ENCODE measurements around the gene TENT5A.

Gene TENT5A

DNA sequence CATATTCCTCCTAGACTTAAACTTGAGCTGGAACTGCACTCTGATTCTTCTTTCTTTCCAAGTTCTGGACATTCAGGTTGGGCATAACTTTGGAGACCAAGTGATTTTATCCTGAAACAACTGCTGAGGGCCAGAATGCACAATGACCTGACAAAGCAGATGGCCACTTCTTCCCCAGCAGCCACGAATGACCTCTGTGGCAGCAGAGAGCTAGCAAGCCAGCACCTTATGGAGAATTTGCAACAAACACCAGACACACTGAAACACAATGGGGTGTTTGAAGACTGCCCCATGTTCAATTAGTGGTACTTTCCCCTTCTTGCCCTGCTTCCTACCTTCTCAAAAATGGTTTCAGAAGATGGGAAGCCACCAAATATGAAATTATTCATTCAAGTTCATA is 4.2 kb upstream of the TENT5A start:
- ChIA-PET POLR2A (no interaction called here), CTCF (interaction anchor here (0.8 kb wide), 2 partner anchors 241 to 314 kb away, joined by 3 to 5 read pairs; no protein-coding TSS in a partner anchor)
- no peak for DNase-seq (ENCODE audit: low read depth, low spot score)
- H3K4me3 ChIP-seq (ENCODE audit: low read depth, low read length), result no peak overlapping the region
- no peak for TF ChIP-seq CTCF (IDR thresholded peaks at IDR 0.05; ENCODE audit: insufficient read depth, low read length, missing control alignments)

DNA sequence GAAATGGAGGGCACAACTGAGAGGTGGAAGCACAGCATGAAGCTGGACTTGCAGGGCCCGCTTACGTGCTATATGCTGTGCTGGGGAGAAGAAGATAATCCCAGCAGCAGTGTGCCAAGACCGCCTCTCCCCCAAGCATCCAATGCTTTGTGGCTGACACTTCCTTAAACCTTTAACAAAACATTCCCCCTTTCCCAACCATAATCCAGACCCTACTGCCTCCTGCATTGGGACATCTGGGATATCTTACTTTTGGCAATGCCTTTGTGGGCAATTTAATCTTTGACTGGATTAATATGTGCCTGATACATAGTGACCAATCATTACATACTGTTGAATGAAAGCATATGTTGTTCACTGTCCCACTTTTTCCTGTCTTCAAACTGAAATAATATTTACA is 3.1 kb upstream of the TENT5A start:
- POLR2A ChIA-PET, result interaction anchor here (1.2 kb wide), 1 partner anchor 389 kb away, joined by 3 read pairs; no protein-coding TSS in a partner anchor
- TF ChIP-seq CTCF (IDR thresholded peaks at IDR 0.05; ENCODE audit: insufficient read depth, low read length, missing control alignments), result no peak

GRCh38 chr6:81754906-81755305 is 2.4 kb upstream of the TENT5A start:
- no peak overlapping the region for H3K4me3 ChIP-seq (ENCODE audit: low read depth, low read length)
- DNase-seq (ENCODE audit: low read depth, low spot score), result no peak
- no peak for TF ChIP-seq CTCF (IDR thresholded peaks at IDR 0.05; ENCODE audit: insufficient read depth, low read length, missing control alignments)
- ChIA-PET POLR2A (interaction anchor here (1.2 kb wide), 1 partner anchor 389 kb away, joined by 3 read pairs; no protein-coding TSS in a partner anchor), CTCF (interaction anchor here (0.9 to 3.8 kb wide), 5 partner anchors 8 to 423 kb away, joined by 3 to 20 read pairs (median 16); no protein-coding TSS in a partner anchor)

More for the DNA sequence above, 3.1 kb upstream of the TENT5A start:
- no peak for DNase-seq (ENCODE audit: low read depth, low spot score)
- H3K4me3 ChIP-seq (ENCODE audit: low read depth, low read length), result no peak overlapping the region
- CTCF ChIA-PET, result interaction anchor here (0.5 kb wide), 1 partner anchor 636 kb away, joined by 3 read pairs; no protein-coding TSS in a partner anchor

GRCh38 chr6:81753711-81754577 is 1.5 kb upstream of the TENT5A start:
- no peak for DNase-seq (ENCODE audit: low read depth, low spot score)
- peak; percentile 87 for TF ChIP-seq CTCF (IDR thresholded peaks at IDR 0.05; ENCODE audit: insufficient read depth, low read length, missing control alignments)
- POLR2A ChIA-PET, result interaction anchor here (0.7 to 3.1 kb wide), 15 partner anchors 7 to 1315 kb away, joined by 3 to 32 read pairs (median 5); no protein-coding TSS in a partner anchor
- CTCF ChIA-PET, result interaction anchor here (0.7 to 3.8 kb wide), 22 partner anchors 9 to 1540 kb away, joined by 3 to 20 read pairs (median 3); no protein-coding TSS in a partner anchor
- peak overlapping the region; percentile 96 for H3K4me3 ChIP-seq (ENCODE audit: low read depth, low read length)

- ChIA-PET POLR2A (interaction anchor here (0.6 to 3.1 kb wide), 25 partner anchors 8 to 1592 kb away, joined by 3 to 32 read pairs (median 4); no protein-coding TSS in a partner anchor), CTCF (interaction anchor here (0.7 to 3.8 kb wide), 20 partner anchors 10 to 1539 kb away, joined by 3 to 20 read pairs (median 3); no protein-coding TSS in a partner anchor)
- H3K4me3 ChIP-seq (ENCODE audit: low read depth, low read length), result peak overlapping the region; percentile 96
- peak; percentile 45 for DNase-seq (ENCODE audit: low read depth, low spot score)
- peak; percentile 57 for TF ChIP-seq CTCF (IDR thresholded peaks at IDR 0.05; ENCODE audit: insufficient read depth, low read length, missing control alignments)
These were observed 635 bp upstream of the TENT5A start for GRCh38 chr6:81752921-81753710.

Data from AG04449 (cell line).